ENCODE data around the gene ZNF12. TPM values are rescaled to one million over a fixed set of nuclear protein-coding genes. Genes with fewer than 3 reads are reported as not detected.
"Not testable (repeated sequence)": the region's sequence is repeated elsewhere in the genome, so short reads cannot be mapped to it uniquely, and the experiment has no call there.

ZNF12 gene
- total RNA-seq, 1 donor from 2014 or later, result 28.8 TPM

DNA sequence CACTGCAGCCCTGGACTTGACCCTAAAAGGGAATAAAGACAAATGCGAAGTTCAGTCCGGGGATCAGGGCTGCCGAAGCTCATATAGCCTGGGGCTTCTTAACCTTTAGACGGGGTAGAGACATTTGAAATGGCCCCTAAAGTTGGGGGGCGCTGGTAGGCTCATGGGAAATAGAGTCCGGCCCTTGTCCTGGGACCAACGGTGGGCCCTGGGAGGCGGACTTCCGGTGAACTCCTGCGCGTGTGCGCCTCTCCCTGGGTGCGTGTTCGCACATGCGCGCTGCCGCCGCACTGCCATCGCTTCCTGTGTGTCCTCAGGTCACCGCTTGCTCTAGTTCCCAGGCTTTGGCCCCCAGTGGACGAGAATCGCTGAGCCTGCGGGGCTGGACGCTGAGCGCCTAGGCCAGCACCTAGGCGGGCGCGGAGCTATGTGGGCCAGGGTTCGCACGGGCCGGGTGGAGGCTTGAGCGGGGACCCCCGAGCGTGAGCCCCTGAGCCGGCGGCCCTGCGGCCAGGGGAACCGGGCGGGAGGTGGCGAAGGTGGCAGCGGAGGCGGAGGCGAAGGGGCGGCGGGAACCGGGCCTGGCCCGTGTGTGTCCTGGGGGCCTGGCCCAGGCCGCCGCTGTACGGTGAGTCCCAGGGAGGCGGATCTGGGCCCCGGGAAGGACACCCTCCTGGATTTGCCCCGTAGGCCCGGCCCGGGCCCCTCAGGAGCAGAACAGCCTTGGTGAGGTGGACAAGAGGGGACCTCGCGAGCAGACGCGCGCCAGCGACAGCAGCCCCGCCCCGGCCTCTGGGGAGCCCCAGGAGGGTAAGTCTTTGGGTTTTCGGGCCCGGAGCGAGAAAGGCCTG lies 23.0 kb upstream of the ZNF12 start:
- intact Hi-C loops (cut with DNase I), result loop anchor here (1.0 kb wide), 1 partner anchor 22 kb away; no protein-coding TSS in a partner anchor
- peak; percentile 73 to 96 for DNase-seq (ENCODE audit: low spot score in 2 of 2)
- TF ChIP-seq, protein P1, sequence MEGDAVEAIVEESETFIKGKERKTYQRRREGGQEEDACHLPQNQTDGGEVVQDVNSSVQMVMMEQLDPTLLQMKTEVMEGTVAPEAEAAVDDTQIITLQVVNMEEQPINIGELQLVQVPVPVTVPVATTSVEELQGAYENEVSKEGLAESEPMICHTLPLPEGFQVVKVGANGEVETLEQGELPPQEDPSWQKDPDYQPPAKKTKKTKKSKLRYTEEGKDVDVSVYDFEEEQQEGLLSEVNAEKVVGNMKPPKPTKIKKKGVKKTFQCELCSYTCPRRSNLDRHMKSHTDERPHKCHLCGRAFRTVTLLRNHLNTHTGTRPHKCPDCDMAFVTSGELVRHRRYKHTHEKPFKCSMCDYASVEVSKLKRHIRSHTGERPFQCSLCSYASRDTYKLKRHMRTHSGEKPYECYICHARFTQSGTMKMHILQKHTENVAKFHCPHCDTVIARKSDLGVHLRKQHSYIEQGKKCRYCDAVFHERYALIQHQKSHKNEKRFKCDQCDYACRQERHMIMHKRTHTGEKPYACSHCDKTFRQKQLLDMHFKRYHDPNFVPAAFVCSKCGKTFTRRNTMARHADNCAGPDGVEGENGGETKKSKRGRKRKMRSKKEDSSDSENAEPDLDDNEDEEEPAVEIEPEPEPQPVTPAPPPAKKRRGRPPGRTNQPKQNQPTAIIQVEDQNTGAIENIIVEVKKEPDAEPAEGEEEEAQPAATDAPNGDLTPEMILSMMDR (IDR thresholded peaks at IDR 0.05), result peak; percentile 6 to 12 (median 6)
- Histone ChIP-seq H3K27ac (peak overlapping the region; percentile 73 to 86), H3K36me3 (peaks cover 12 to 16% of the 10 kb centered on the region in 2 donors), H3K9me3 (no peaks in the 10 kb centered on the region), H3K4me1 (peaks cover 0 to 8% of the 10 kb centered on the region in 2 donors), H3K27me3 (no peaks in the 10 kb centered on the region), H3K4me3 (peak overlapping the region; percentile 79 to 94)

DNA sequence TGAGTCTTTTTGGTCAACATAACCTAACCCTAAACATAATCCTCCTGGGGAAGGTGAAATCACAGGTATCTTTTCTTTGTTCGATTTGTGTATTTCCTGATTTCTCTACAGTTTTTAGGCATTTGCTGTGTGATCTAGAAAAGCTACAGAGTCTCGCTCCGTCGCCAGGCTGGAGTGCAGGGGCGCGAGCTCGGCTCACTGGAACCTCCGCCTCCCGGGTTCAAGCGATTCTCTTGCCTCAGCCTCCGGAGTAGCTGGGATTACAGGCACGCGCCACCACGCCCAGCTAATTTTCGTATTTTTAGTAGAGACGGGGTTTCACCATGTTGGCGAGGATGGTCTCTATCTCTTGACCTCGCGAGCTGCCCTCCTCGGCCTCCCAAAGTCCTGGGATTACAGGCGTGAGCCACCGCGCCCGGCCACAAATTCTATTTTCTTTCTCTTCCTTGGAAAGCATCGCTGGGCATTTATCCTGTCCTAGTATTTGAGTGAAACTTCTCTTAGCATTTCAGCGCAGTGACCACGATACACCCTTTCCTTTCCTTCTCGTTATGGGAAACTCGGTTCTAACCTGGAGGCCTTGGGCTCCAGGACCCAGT lies 22.2 kb upstream of the ZNF12 start:
- not testable (repeated sequence) for H3K9me3 ChIP-seq; DNase-seq (ENCODE audit: low spot score in 2 of 2); H3K27me3 ChIP-seq; H3K4me1 ChIP-seq
- peak overlapping the region; percentile 73 to 86 for H3K27ac ChIP-seq
- intact Hi-C loops (cut with DNase I), result loop anchor here (1.0 kb wide), 1 partner anchor 22 kb away; no protein-coding TSS in a partner anchor
- peaks cover 10 to 13% of the 10 kb centered on the region in 2 donors for H3K36me3 ChIP-seq
- peak overlapping the region; percentile 79 to 94 for H3K4me3 ChIP-seq

- peaks cover 0 to 8% of the 10 kb centered on the region in 2 donors for H3K4me1 ChIP-seq
- intact Hi-C loops (cut with DNase I), result no loop called here
- H3K27me3 ChIP-seq, result no peaks in the 10 kb centered on the region
- TF ChIP-seq, protein P1 (IDR thresholded peaks at IDR 0.05), result no peak
- no peak for DNase-seq (ENCODE audit: low spot score in 2 of 2)
- H3K9me3 ChIP-seq, result no peaks in the 10 kb centered on the region
- H3K36me3 ChIP-seq, result peaks cover 0 to 3% of the 10 kb centered on the region in 2 donors
- H3K27ac ChIP-seq, result no peak overlapping the region
- H3K4me3 ChIP-seq, result no peak overlapping the region
Measured at GRCh38 chr7:6727663-6728062, 20.9 kb upstream of the ZNF12 start.

DNA sequence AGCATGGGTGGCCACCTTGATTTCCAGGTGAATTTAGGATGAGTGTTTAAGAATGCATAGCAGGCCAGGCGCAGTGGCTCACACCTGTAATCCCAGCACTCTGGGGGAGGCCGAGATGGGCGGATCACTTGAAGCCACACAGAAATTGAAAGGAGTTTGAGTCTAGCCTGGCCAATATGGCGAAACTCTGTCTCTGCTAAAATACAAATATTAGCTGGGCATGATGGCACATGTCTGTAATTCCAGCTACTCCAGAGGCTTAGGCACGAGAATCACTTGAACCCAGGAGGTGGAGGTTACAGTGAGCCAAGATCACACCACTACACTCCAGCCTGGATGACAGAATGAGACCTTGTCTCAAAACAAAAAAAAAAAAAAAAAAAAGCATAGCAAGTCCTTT lies 19.6 kb upstream of the ZNF12 start:
- H3K9me3 ChIP-seq; H3K4me3 ChIP-seq; H3K27ac ChIP-seq; H3K36me3 ChIP-seq; H3K27me3 ChIP-seq; intact Hi-C loops (cut with DNase I); DNase-seq (ENCODE audit: low spot score in 2 of 2); H3K4me1 ChIP-seq: not testable (repeated sequence)

DNA sequence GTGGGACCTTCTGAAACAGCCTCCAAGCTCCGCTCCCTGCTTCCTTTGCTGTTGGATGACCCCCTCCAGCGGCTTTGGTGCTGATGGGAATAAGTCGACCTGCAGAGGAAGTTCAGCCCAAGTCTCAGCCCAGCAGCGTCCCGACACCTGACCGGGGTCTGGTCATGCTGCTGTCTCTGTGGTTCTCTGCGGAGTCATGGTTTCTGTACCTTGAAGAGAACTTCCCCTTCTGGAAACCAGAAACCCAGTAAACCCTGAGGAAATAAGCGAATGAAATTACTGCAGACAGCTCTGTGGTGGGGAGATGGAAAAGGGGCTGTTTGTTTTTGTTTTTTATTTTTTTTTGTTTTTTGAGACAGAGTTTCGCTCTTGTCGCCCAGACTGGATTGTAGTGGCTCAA lies 18.3 kb upstream of the ZNF12 start:
- intact Hi-C loops (cut with DNase I), result no loop called here
- no peak for DNase-seq (ENCODE audit: low spot score in 2 of 2)

GRCh38 chr7:6724351-6724750 lies 17.6 kb upstream of the ZNF12 start:
- H3K36me3 ChIP-seq; H3K4me1 ChIP-seq; H3K27ac ChIP-seq; H3K9me3 ChIP-seq; DNase-seq (ENCODE audit: low spot score in 2 of 2); H3K27me3 ChIP-seq; H3K4me3 ChIP-seq; intact Hi-C loops (cut with DNase I): not testable (repeated sequence)

More for the DNA sequence above, 18.3 kb upstream of the ZNF12 start:
- Histone ChIP-seq H3K9me3 (no peaks in the 10 kb centered on the region), H3K4me3 (no peak overlapping the region), H3K36me3 (no peaks in the 10 kb centered on the region), H3K27me3 (no peaks in the 10 kb centered on the region), H3K27ac (no peak overlapping the region), H3K4me1 (peaks cover 0 to 4% of the 10 kb centered on the region in 2 donors)
- TF ChIP-seq, protein P1 (IDR thresholded peaks at IDR 0.05), result no peak

- DNase-seq (ENCODE audit: low spot score in 2 of 2), result no peak
- Histone ChIP-seq H3K4me1 (no peaks in the 10 kb centered on the region), H3K27me3 (no peaks in the 10 kb centered on the region), H3K9me3 (no peaks in the 10 kb centered on the region), H3K4me3 (no peak overlapping the region), H3K36me3 (no peaks in the 10 kb centered on the region), H3K27ac (no peak overlapping the region)
- intact Hi-C loops (cut with DNase I), result no loop called here
- TF ChIP-seq, protein P1 (IDR thresholded peaks at IDR 0.05), result no peak
Measured at GRCh38 chr7:6718124-6718523, 11.4 kb upstream of the ZNF12 start.

DNA sequence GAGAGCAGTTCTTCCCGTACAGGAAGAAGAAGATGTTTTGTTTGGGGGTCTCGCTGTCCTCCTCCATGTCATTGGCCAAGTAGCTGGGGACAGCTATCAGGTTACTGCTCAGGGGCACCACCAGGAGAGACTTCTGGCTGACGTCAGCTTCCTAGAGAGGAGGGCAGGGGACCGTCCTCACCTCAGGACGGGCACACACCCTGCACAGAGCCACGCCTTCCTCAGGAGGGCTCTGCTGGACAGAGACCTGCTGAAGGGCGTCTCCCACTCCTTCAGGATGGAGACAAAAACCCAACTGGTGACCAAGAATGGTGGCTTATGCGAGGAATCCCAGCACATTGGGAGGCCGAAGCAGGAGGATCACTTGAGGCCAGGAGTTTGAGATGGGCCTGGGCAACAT lies 9.2 kb upstream of the ZNF12 start:
- H3K9me3 ChIP-seq; intact Hi-C loops (cut with DNase I); H3K36me3 ChIP-seq; H3K27ac ChIP-seq; H3K4me1 ChIP-seq; H3K27me3 ChIP-seq; DNase-seq (ENCODE audit: low spot score in 2 of 2); H3K4me3 ChIP-seq: not testable (repeated sequence)
